WTC11 (cell line): ENCODE measurements around the gene ATP8B4. TPM values are rescaled to one million over a fixed set of nuclear protein-coding genes. Genes with fewer than 3 reads are reported as not detected.

ENCODE experiments used
- ATAC-seq: fragments of 200-7000 bp; cut with Tn5 transposase; 2 replicates; pipeline ENCODE4 v1.10.0; 2021; ENCODE audit warnings: mild to moderate bottlenecking, moderate library complexity
- CTCF ChIA-PET: fragments of 300-600 bp; sonication (Branson Sonifier 250); formaldehyde crosslinking; loops from one replicate; lab custom pipeline; 2021; ENCODE audit warnings: antibody characterized with exemption; lab: Charles Lee
- POLR2A ChIA-PET: fragments of 350-600 bp; sonication (Branson Sonifier 250); formaldehyde crosslinking; loops from one replicate; lab custom pipeline; 2021; ENCODE audit warnings: antibody characterized with exemption; lab: Charles Lee
- DNase-seq: peaks from one replicate; pipeline ENCODE4 v3.0.0; 2021; ENCODE audit warnings: low spot score
- H3K27ac Mint-ChIP-seq: 2 replicates; pipeline ENCODE4 v1.8.0; 2021; ENCODE audit warnings: mixed read lengths
- H3K27me3 Mint-ChIP-seq: 2 replicates; pipeline ENCODE4 v1.8.0; 2021; ENCODE audit warnings: low read depth, mild to moderate bottlenecking, moderate library complexity, mixed read lengths
- H3K36me3 Mint-ChIP-seq: 2 replicates; pipeline ENCODE4 v1.8.0; 2021; ENCODE audit warnings: mixed read lengths
- H3K4me1 Mint-ChIP-seq: 2 replicates; pipeline ENCODE4 v1.8.0; 2022; ENCODE audit warnings: mixed read lengths
- H3K4me3 Mint-ChIP-seq: 2 replicates; pipeline ENCODE4 v1.8.0; 2021; ENCODE audit warnings: mild to moderate bottlenecking, moderate library complexity, mixed read lengths
- H3K9me3 Mint-ChIP-seq: 2 replicates; pipeline ENCODE4 v1.8.0; 2021; ENCODE audit warnings: mixed read lengths
- ARID4B ChIP-seq: sonication (generic); formaldehyde crosslinking; IDR thresholded peaks from 2 replicates; pipeline ENCODE4 v1.8.0; 2023; ENCODE audit warnings: missing genetic modification reagents, mild to moderate bottlenecking, borderline replicate concordance
- ATF2 ChIP-seq: sonication (generic); formaldehyde crosslinking; IDR thresholded peaks from 2 replicates; pipeline ENCODE4 v1.8.1; 2022; ENCODE audit warnings: low read depth, missing genetic modification reagents, borderline replicate concordance
- E2F5 ChIP-seq: sonication (generic); formaldehyde crosslinking; IDR thresholded peaks from 2 replicates; pipeline ENCODE4 v1.8.1; 2022; ENCODE audit warnings: mild to moderate bottlenecking, moderate library complexity, missing genetic modification reagents
- FOXK1 ChIP-seq: sonication (generic); formaldehyde crosslinking; IDR thresholded peaks from 2 replicates; pipeline ENCODE4 v1.8.0; 2022; ENCODE audit warnings: mild to moderate bottlenecking, moderate library complexity, missing genetic modification reagents
- JUN ChIP-seq: sonication (generic); formaldehyde crosslinking; IDR thresholded peaks from 2 replicates; pipeline ENCODE4 v1.8.0; 2023; ENCODE audit warnings: mild to moderate bottlenecking, missing genetic modification reagents
- MYBL2 ChIP-seq: sonication (generic); formaldehyde crosslinking; IDR thresholded peaks from 2 replicates; pipeline ENCODE4 v1.8.1; 2023; ENCODE audit warnings: mild to moderate bottlenecking, moderate library complexity, missing genetic modification reagents
- NFE2L1 ChIP-seq: sonication (generic); formaldehyde crosslinking; IDR thresholded peaks from 2 replicates; pipeline ENCODE4 v1.8.1; 2023; ENCODE audit warnings: missing genetic modification reagents
- NR2C2 ChIP-seq: sonication (generic); formaldehyde crosslinking; IDR thresholded peaks from 2 replicates; pipeline ENCODE4 v1.8.0; 2022; ENCODE audit warnings: mild to moderate bottlenecking, missing genetic modification reagents
- RELA ChIP-seq: sonication (generic); formaldehyde crosslinking; IDR thresholded peaks from 2 replicates; pipeline ENCODE4 v1.8.1; 2022; ENCODE audit warnings: missing genetic modification reagents, mild to moderate bottlenecking, borderline replicate concordance
- RORB ChIP-seq: fragments of 250-450 bp; sonication (Bioruptor Pico); IDR thresholded peaks from 2 replicates; pipeline ENCODE4 v1.9.0; 2021; ENCODE audit warnings: mild to moderate bottlenecking
- ZNF121 ChIP-seq: sonication (generic); formaldehyde crosslinking; IDR thresholded peaks from 2 replicates; pipeline ENCODE4 v1.8.0; 2023; ENCODE audit warnings: missing genetic modification reagents
- ZNF317 ChIP-seq: sonication (generic); formaldehyde crosslinking; IDR thresholded peaks from 2 replicates; pipeline ENCODE4 v1.8.1; 2023; ENCODE audit warnings: low read depth, mild to moderate bottlenecking, moderate library complexity, missing genetic modification reagents, borderline replicate concordance
- ZNF423 ChIP-seq: fragments of 250-450 bp; sonication (Bioruptor Pico); IDR thresholded peaks from 2 replicates; pipeline ENCODE4 v2.1.2; 2022; ENCODE audit warnings: mild to moderate bottlenecking, moderate library complexity
- total RNA-seq: library from RNA; stranded (reverse); gene quantifications from 3 replicates; pipeline ENCODE4 v1.2.3, GENCODE V29; 2021
- TF ChIP-seq, protein P1 (sequence below): sonication (generic); formaldehyde crosslinking; IDR thresholded peaks from 2 replicates; pipeline ENCODE4 v1.8.1; 2023; ENCODE audit warnings: mild to moderate bottlenecking, moderate library complexity, missing genetic modification reagents
- TF ChIP-seq, protein P2 (sequence below): sonication (generic); formaldehyde crosslinking; IDR thresholded peaks from 2 replicates; pipeline ENCODE4 v1.8.1; 2023; ENCODE audit warnings: mild to moderate bottlenecking, missing genetic modification reagents, moderate library complexity
- TF ChIP-seq, protein P3 (sequence below): sonication (generic); formaldehyde crosslinking; IDR thresholded peaks from 2 replicates; pipeline ENCODE4 v1.8.0; 2022; ENCODE audit warnings: mild to moderate bottlenecking, missing genetic modification reagents
- TF ChIP-seq, protein P4 (sequence below): sonication (generic); formaldehyde crosslinking; IDR thresholded peaks from 2 replicates; pipeline ENCODE4 v1.8.1; 2023; ENCODE audit warnings: mild to moderate bottlenecking, missing genetic modification reagents, moderate library complexity

Gene ATP8B4
- total RNA-seq, 1 experiment from 2014 or later: 0.37 TPM

GRCh38 chr15:49860101-49860500, 258.9 kb downstream of the ATP8B4 start:
- DNase-seq (no peak), ATAC-seq (no peak)
- no peak overlapping the region for H3K4me3 Mint-ChIP-seq
- no peaks in the 10 kb centered on the region for H3K36me3 Mint-ChIP-seq
- no peak overlapping the region for H3K27ac Mint-ChIP-seq
- no peaks in the 10 kb centered on the region for H3K27me3 Mint-ChIP-seq
- H3K4me1 Mint-ChIP-seq: peaks cover 8% of the 10 kb centered on the region
- ChIA-PET POLR2A (no interaction called here), CTCF (interaction anchor here (1.1 to 1.7 kb wide), 3 partner anchors 15 to 285 kb away, joined by 4 to 5 read pairs (median 4); no protein-coding TSS in a partner anchor)
- TF ChIP-seq RELA (CRISPR knock-in tag) (no peak), MYBL2 (no peak), E2F5 (CRISPR knock-in tag) (no peak), ZNF121 (CRISPR knock-in tag) (no peak), JUN (CRISPR knock-in tag) (no peak), ZNF317 (no peak), NFE2L1 (no peak), ZNF423 (CRISPR knock-in tag) (no peak), ARID4B (CRISPR knock-in tag) (no peak), FOXK1 (CRISPR knock-in tag) (no peak), NR2C2 (CRISPR knock-in tag) (no peak), ATF2 (CRISPR knock-in tag) (no peak), RORB (CRISPR knock-in tag) (no peak)
- TF ChIP-seq, protein P1, sequence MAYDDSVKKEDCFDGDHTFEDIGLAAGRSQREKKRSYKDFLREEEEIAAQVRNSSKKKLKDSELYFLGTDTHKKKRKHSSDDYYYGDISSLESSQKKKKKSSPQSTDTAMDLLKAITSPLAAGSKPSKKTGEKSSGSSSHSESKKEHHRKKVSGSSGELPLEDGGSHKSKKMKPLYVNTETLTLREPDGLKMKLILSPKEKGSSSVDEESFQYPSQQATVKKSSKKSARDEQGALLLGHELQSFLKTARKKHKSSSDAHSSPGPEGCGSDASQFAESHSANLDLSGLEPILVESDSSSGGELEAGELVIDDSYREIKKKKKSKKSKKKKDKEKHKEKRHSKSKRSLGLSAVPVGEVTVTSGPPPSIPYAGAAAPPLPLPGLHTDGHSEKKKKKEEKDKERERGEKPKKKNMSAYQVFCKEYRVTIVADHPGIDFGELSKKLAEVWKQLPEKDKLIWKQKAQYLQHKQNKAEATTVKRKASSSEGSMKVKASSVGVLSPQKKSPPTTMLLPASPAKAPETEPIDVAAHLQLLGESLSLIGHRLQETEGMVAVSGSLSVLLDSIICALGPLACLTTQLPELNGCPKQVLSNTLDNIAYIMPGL (CRISPR knock-in tag): no peak
- TF ChIP-seq, protein P2, sequence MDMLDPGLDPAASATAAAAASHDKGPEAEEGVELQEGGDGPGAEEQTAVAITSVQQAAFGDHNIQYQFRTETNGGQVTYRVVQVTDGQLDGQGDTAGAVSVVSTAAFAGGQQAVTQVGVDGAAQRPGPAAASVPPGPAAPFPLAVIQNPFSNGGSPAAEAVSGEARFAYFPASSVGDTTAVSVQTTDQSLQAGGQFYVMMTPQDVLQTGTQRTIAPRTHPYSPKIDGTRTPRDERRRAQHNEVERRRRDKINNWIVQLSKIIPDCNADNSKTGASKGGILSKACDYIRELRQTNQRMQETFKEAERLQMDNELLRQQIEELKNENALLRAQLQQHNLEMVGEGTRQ (CRISPR knock-in tag): no peak
- TF ChIP-seq, protein P3, sequence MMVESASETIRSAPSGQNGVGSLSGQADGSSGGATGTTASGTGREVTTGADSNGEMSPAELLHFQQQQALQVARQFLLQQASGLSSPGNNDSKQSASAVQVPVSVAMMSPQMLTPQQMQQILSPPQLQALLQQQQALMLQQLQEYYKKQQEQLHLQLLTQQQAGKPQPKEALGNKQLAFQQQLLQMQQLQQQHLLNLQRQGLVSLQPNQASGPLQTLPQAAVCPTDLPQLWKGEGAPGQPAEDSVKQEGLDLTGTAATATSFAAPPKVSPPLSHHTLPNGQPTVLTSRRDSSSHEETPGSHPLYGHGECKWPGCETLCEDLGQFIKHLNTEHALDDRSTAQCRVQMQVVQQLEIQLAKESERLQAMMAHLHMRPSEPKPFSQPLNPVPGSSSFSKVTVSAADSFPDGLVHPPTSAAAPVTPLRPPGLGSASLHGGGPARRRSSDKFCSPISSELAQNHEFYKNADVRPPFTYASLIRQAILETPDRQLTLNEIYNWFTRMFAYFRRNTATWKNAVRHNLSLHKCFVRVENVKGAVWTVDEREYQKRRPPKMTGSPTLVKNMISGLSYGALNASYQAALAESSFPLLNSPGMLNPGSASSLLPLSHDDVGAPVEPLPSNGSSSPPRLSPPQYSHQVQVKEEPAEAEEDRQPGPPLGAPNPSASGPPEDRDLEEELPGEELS (CRISPR knock-in tag): no peak
- TF ChIP-seq, protein P4, sequence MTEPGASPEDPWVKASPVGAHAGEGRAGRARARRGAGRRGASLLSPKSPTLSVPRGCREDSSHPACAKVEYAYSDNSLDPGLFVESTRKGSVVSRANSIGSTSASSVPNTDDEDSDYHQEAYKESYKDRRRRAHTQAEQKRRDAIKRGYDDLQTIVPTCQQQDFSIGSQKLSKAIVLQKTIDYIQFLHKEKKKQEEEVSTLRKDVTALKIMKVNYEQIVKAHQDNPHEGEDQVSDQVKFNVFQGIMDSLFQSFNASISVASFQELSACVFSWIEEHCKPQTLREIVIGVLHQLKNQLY (CRISPR knock-in tag): no peak
- no peaks in the 10 kb centered on the region for H3K9me3 Mint-ChIP-seq
